ENCODE data around the gene C2CD3. TPM values are rescaled to one million over a fixed set of nuclear protein-coding genes. Genes with fewer than 3 reads are reported as not detected.

C2CD3 gene
- total and polyA plus RNA-seq, 2 of the 4 experiments (the other 2 are of a cell fraction) = 11.1 to 19.2 TPM

DNA sequence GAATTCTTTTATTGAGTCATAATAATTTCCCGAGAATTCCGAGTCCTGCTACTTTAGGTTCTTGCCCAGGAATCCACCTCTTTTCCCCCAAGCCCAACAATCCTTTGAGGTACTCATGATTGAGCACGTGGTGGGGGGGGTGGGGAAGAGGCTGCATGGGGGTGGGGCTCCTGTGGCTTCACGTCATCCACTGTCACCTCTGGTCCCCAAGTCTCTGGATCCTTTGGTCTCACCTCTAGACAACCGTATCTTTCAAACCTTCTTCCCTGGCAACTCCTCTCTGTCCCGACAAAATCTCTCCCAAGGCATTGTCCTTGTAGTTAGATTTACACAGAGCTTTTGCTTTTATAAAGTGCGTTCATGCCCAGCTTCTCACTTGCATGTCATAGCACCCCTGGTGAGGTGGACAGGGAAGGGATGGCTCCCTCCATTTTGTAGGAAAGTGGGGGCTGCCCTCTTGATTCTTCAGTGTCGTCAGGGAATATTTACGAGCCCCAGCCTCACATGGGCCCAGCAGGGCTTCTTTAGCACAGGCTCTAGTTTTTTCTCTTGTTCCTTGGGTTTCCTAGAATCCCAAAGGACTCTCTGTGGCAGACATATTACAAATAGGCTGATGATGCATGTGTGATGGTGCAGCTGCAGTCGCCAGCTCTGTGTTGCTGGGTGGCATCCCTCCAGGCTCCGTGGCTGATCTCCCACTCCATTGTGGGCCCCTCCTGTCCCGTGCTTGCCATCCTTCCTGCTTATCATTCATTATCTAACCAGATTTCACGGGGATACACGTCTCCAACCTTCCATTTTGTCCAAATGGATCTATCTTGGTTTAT lies 170.3 kb downstream of the C2CD3 start:
- no peaks in the 10 kb centered on the region for H3K27me3 ChIP-seq (ENCODE audit: control insufficient read depth, insufficient read depth, low read length)
- no peaks in the 10 kb centered on the region for H4K20me1 ChIP-seq (ENCODE audit: insufficient read depth, low read length)
- no peak overlapping the region for H2BK15ac ChIP-seq (ENCODE audit: low read depth, low read length)
- WGBS, 2 experiments (ENCODE audit: extremely low coverage in 2 of 2, insufficient read length in 1 of 2) = 80% methylated on average over 2 of the region's 14 CpGs; no CpG with 5 or more reads in 1 of the 2 experiments
- no peak overlapping the region for H3K56ac ChIP-seq (ENCODE audit: extremely low read depth, insufficient read depth, low read length)
- H4K8ac ChIP-seq (ENCODE audit: low read depth in 2 of 2, low read length in 2 of 2) = no peak overlapping the region
- H3K9me3 ChIP-seq (ENCODE audit: control insufficient read depth, insufficient read depth, low read length) = no peaks in the 10 kb centered on the region
- TF ChIP-seq SMC3 (IDR thresholded peaks at IDR 0.05; ENCODE audit: low read depth, low read length) (no peak), MAZ (IDR thresholded peaks at IDR 0.05; ENCODE audit: borderline replicate concordance, low read depth, low read length) (no peak), CHD1 (IDR thresholded peaks at IDR 0.05; ENCODE audit: low read depth, low read length) (no peak), RCOR1 (IDR thresholded peaks at IDR 0.05; ENCODE audit: insufficient replicate concordance, low read length) (no peak), MAFK (IDR thresholded peaks at IDR 0.05; ENCODE audit: low read depth, low read length) (no peak), CEBPB (IDR thresholded peaks at IDR 0.05; ENCODE audit: low read depth, low read length) (no peak), MXI1 (IDR thresholded peaks at IDR 0.05; ENCODE audit: borderline replicate concordance, low read depth, low read length) (no peak), RAD21 (IDR thresholded peaks at IDR 0.05; ENCODE audit: low read length) (no peak), NFE2L2 (IDR thresholded peaks at IDR 0.05; ENCODE audit: low read depth, low read length) (no peak), POLR2A (IDR thresholded peaks at IDR 0.05; ENCODE audit: low read depth, low read length) (no peak), RFX5 (IDR thresholded peaks at IDR 0.05; ENCODE audit: low read depth, low read length) (no peak), FOS (IDR thresholded peaks at IDR 0.05; ENCODE audit: low read depth, low read length) (no peak), BHLHE40 (IDR thresholded peaks at IDR 0.05; ENCODE audit: low read depth, low read length) (no peak)
- TF ChIP-seq, protein P1, sequence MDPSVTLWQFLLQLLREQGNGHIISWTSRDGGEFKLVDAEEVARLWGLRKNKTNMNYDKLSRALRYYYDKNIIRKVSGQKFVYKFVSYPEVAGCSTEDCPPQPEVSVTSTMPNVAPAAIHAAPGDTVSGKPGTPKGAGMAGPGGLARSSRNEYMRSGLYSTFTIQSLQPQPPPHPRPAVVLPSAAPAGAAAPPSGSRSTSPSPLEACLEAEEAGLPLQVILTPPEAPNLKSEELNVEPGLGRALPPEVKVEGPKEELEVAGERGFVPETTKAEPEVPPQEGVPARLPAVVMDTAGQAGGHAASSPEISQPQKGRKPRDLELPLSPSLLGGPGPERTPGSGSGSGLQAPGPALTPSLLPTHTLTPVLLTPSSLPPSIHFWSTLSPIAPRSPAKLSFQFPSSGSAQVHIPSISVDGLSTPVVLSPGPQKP (IDR thresholded peaks at IDR 0.05; ENCODE audit: borderline replicate concordance, low read depth, low read length) = no peak
- TF ChIP-seq, protein P2, sequence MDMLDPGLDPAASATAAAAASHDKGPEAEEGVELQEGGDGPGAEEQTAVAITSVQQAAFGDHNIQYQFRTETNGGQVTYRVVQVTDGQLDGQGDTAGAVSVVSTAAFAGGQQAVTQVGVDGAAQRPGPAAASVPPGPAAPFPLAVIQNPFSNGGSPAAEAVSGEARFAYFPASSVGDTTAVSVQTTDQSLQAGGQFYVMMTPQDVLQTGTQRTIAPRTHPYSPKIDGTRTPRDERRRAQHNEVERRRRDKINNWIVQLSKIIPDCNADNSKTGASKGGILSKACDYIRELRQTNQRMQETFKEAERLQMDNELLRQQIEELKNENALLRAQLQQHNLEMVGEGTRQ (IDR thresholded peaks at IDR 0.05; ENCODE audit: low read depth, low read length) = no peak
- TF ChIP-seq, protein P3, sequence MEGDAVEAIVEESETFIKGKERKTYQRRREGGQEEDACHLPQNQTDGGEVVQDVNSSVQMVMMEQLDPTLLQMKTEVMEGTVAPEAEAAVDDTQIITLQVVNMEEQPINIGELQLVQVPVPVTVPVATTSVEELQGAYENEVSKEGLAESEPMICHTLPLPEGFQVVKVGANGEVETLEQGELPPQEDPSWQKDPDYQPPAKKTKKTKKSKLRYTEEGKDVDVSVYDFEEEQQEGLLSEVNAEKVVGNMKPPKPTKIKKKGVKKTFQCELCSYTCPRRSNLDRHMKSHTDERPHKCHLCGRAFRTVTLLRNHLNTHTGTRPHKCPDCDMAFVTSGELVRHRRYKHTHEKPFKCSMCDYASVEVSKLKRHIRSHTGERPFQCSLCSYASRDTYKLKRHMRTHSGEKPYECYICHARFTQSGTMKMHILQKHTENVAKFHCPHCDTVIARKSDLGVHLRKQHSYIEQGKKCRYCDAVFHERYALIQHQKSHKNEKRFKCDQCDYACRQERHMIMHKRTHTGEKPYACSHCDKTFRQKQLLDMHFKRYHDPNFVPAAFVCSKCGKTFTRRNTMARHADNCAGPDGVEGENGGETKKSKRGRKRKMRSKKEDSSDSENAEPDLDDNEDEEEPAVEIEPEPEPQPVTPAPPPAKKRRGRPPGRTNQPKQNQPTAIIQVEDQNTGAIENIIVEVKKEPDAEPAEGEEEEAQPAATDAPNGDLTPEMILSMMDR (conservative IDR thresholded peaks at IDR 0.05; ENCODE audit: low read depth, low read length) = no peak
- H3K27ac ChIP-seq (ENCODE audit: insufficient read depth, low read length) = no peak overlapping the region
- no peak for ATAC-seq (ENCODE audit: low read depth)
- ChIA-PET CTCF (no interaction called here), POLR2A (ENCODE audit: unreplicated experiment) (no interaction called here)
- in situ Hi-C loops (cut with MboI; ENCODE audit: low sequenced_read_pairs) = no loop called here
- dilution Hi-C loops (cut with HindIII; ENCODE audit: low sequenced_read_pairs, unreplicated experiment) = no loop called here
- no peak overlapping the region for H2AK5ac ChIP-seq (ENCODE audit: low read depth, low read length)
- H3K14ac ChIP-seq (replicated peaks; ENCODE audit: low read depth, low read length) = no peak overlapping the region
- no peaks in the 10 kb centered on the region for H3K79me1 ChIP-seq (ENCODE audit: low read depth in 1 of 2, low read length in 2 of 2)
- H4K91ac ChIP-seq (ENCODE audit: insufficient read depth, low read depth, low read length) = no peak overlapping the region
- H3K4me3 ChIP-seq (ENCODE audit: insufficient read depth, low read depth, low read length) = no peak overlapping the region
- no TSS peak for BruUV-seq (replicated peaks)
- H3K9me1 ChIP-seq (ENCODE audit: insufficient read depth, low read length) = 0 out of 2 replicates have a peak, but pooled peaks cover 4% of the 10 kb centered on the region
- no peak overlapping the region for H2BK120ac ChIP-seq (ENCODE audit: low read depth, low read length)
- no peak overlapping the region for H3K4ac ChIP-seq (ENCODE audit: low read depth, low read length)
- no peak overlapping the region for H3K4me2 ChIP-seq (ENCODE audit: low read depth, low read length)
- H2AK9ac ChIP-seq (replicated peaks; ENCODE audit: low read depth, low read length, poor library complexity) = no peak overlapping the region
- no peak overlapping the region for H2AFZ ChIP-seq (replicated peaks; ENCODE audit: low read length, poor library complexity)
- H2BK5ac ChIP-seq (ENCODE audit: low read depth, low read length, poor library complexity, severe bottlenecking) = no peak overlapping the region
- H3K23ac ChIP-seq (ENCODE audit: low read depth, low read length) = no peak overlapping the region
- H3K9ac ChIP-seq (ENCODE audit: low read depth, low read length) = no peak overlapping the region
- intact Hi-C loops (cut with micrococcal nuclease) = no loop called here
- no peaks in the 10 kb centered on the region for H3K4me1 ChIP-seq (ENCODE audit: control insufficient read depth, insufficient read depth, low read length)
- H3K18ac ChIP-seq (ENCODE audit: low read depth, low read length) = no peak overlapping the region
- no peak overlapping the region for H2BK20ac ChIP-seq (ENCODE audit: low read depth, low read length)
- H4K5ac ChIP-seq (ENCODE audit: low read depth, low read length) = no peak overlapping the region
- H3K36me3 ChIP-seq (ENCODE audit: control insufficient read depth, insufficient read depth, low read length) = peaks cover 3% of the 10 kb centered on the region
- no peak for DNase-seq
